ENCODE results near the gene RMDN3. TPM values are rescaled to one million over a fixed set of nuclear protein-coding genes. Genes with fewer than 3 reads are reported as not detected.

The RMDN3 gene
- total and polyA plus RNA-seq, 4 donors = 18.1 to 53.1 (median 40.3) TPM

DNA sequence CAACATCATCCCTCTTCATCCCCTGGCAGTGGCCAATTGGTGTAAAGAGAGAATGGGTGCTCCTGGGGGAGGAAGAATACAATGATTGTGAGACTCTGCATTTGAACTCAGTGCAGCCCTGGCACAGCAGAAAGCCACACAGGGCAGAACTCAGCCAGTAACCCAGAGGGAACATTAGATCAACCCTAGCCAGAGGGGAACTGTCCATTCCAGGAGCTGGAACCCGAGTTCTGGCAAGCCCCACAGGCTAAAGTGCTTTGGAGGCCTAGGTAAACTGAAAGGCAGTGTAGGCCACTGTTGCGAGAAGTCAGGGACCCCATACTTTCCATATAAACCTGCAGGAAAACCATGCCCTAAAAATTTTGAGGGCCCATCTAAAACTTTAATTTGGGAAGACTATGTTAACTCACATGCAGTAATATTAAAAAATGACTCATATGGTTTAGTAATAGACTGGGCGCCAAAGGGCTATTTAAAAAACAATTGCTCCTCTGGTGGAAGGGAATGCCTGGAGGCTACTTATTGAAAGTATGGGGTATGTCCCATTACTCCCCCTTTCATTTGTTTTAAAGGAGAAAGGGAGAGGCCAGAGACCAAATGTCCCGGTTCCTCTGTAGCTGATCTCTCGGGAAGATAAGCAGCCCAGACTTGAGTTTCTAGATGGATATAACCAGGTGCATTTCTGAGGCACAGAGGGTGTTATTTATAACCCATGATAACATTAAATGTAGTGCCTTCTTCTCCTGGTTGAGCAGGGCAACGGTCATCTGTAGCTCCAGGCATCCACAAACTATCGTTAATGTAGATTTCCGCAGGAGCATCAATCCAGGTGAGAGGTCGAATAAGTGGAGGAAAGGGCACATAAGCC, 65.9 kb downstream of the RMDN3 start:
- H3K27me3 ChIP-seq (ENCODE audit: control insufficient read depth, insufficient read depth, low read length) = no peaks in the 10 kb centered on the region
- 81% methylated on average over 3 of the region's 9 CpGs for WGBS (ENCODE audit: insufficient coverage)
- H3K9me3 ChIP-seq (ENCODE audit: control insufficient read depth, insufficient read depth, low read length) = no peaks in the 10 kb centered on the region
- DNase-seq (ENCODE audit: low read depth in 4 of 6, low spot score in 6 of 6) = no peak
- no peaks in the 10 kb centered on the region for H3K36me3 ChIP-seq (ENCODE audit: control insufficient read depth, insufficient read depth, low read length)
- H3K4me1 ChIP-seq (ENCODE audit: control insufficient read depth, insufficient read depth, low read length) = peaks cover 8% of the 10 kb centered on the region
- H3K4me3 ChIP-seq (ENCODE audit: low read depth, low read length) = no peak overlapping the region
- no peak overlapping the region for H3K27ac ChIP-seq (ENCODE audit: low read depth, low read length)

Small RNA genes lying within 50 kb of the gene (small RNA-seq; reads per million reads assigned to genes)
- not detected for gene SUMO2P15 (ENCODE audit: low replicate concordance)

Other genes with a start within 250 kb of the RMDN3 start
- 10 to 100 TPM; 19.7 to 23.7 TPM for gene CCDC32, start 190.2 kb downstream of the RMDN3 start, total RNA-seq
- 10 to 100 TPM; 29.9 to 31.6 TPM for gene CCDC32, start 190.2 kb downstream of the RMDN3 start, polyA plus RNA-seq (ENCODE audit: insufficient read length in 2 of 2)
- 10 to 100 TPM in 1 of 2 donors, 1 to 10 TPM in 1; 8.2 to 11.4 TPM for gene RPUSD2, start 186.0 kb downstream of the RMDN3 start, total RNA-seq
- 10 to 100 TPM; 11.3 to 12.0 TPM for gene RPUSD2, start 186.0 kb downstream of the RMDN3 start, polyA plus RNA-seq (ENCODE audit: insufficient read length in 2 of 2)
- 10 to 100 TPM; 11.2 to 13.7 TPM for gene KNL1, start 161.0 kb downstream of the RMDN3 start, total RNA-seq
- 1 to 10 TPM; 8.7 to 9.7 TPM for gene KNL1, start 161.0 kb downstream of the RMDN3 start, polyA plus RNA-seq (ENCODE audit: insufficient read length in 2 of 2)
- 1 to 10 TPM; 2.5 to 3.7 TPM for gene RAD51, start 60.1 kb downstream of the RMDN3 start, total RNA-seq
- gene RAD51, start 60.1 kb downstream of the RMDN3 start, polyA plus RNA-seq (ENCODE audit: insufficient read length in 2 of 2) = 1 to 10 TPM; 6.3 to 7.9 TPM
- gene GCHFR, start 8.8 kb upstream of the RMDN3 start, total RNA-seq = 10 to 100 TPM; 14.2 to 18.2 TPM
- 10 to 100 TPM; 25.6 to 29.1 TPM for gene GCHFR, start 8.8 kb upstream of the RMDN3 start, polyA plus RNA-seq (ENCODE audit: insufficient read length in 2 of 2)
- under 1 TPM; 0.17 to 0.20 TPM for gene C15orf62, start 14.7 kb upstream of the RMDN3 start, total RNA-seq
- gene C15orf62, start 14.7 kb upstream of the RMDN3 start, polyA plus RNA-seq (ENCODE audit: insufficient read length in 2 of 2) = 1 to 10 TPM; 2.8 to 6.0 TPM
- 10 to 100 TPM; 25.2 to 28.0 TPM for gene ZFYVE19, start 51.8 kb upstream of the RMDN3 start, total RNA-seq
- gene ZFYVE19, start 51.8 kb upstream of the RMDN3 start, polyA plus RNA-seq (ENCODE audit: insufficient read length in 2 of 2) = 10 to 100 TPM; 36.6 to 43.2 TPM
- 10 to 100 TPM; 12.8 to 47.4 TPM for gene DNAJC17, start 52.2 kb upstream of the RMDN3 start, total RNA-seq
- 10 to 100 TPM; 27.1 to 34.9 TPM for gene DNAJC17, start 52.2 kb upstream of the RMDN3 start, polyA plus RNA-seq (ENCODE audit: insufficient read length in 2 of 2)
- not detected for gene PPP1R14D, start 73.5 kb upstream of the RMDN3 start, total RNA-seq
- gene PPP1R14D, start 73.5 kb upstream of the RMDN3 start, polyA plus RNA-seq (ENCODE audit: insufficient read length in 2 of 2) = under 1 TPM in 1 of 2 donors, not detected in 1; 0.36 TPM
- 1 to 10 TPM; 2.9 to 4.5 TPM for gene SPINT1, start 88.8 kb upstream of the RMDN3 start, total RNA-seq
- gene SPINT1, start 88.8 kb upstream of the RMDN3 start, polyA plus RNA-seq (ENCODE audit: insufficient read length in 2 of 2) = 1 to 10 TPM; 3.2 to 4.3 TPM
- 1 to 10 TPM; 1.7 to 2.8 TPM for gene RHOV, start 119.0 kb upstream of the RMDN3 start, total RNA-seq
- gene RHOV, start 119.0 kb upstream of the RMDN3 start, polyA plus RNA-seq (ENCODE audit: insufficient read length in 2 of 2) = 10 to 100 TPM in 1 of 2 donors, 1 to 10 TPM in 1; 9.3 to 12.2 TPM
- 10 to 100 TPM; 19.9 to 22.9 TPM for gene VPS18, start 139.2 kb upstream of the RMDN3 start, total RNA-seq
- 10 to 100 TPM; 21.3 to 23.1 TPM for gene VPS18, start 139.2 kb upstream of the RMDN3 start, polyA plus RNA-seq (ENCODE audit: insufficient read length in 2 of 2)
- 1 to 10 TPM; 5.8 to 7.5 TPM for gene DLL4, start 174.1 kb upstream of the RMDN3 start, total RNA-seq
- gene DLL4, start 174.1 kb upstream of the RMDN3 start, polyA plus RNA-seq (ENCODE audit: insufficient read length in 2 of 2) = 1 to 10 TPM; 5.6 to 8.5 TPM
- gene CHAC1, start 198.2 kb upstream of the RMDN3 start, total RNA-seq = 1 to 10 TPM; 3.6 to 4.6 TPM
- gene CHAC1, start 198.2 kb upstream of the RMDN3 start, polyA plus RNA-seq (ENCODE audit: insufficient read length in 2 of 2) = 10 to 100 TPM; 17.0 to 17.7 TPM